ENCODE measurements around the gene PDE4A.

PDE4A gene

GRCh38 chr19:10468133-10468532, 47.8 kb downstream of the PDE4A start:
- DNase-seq: no peak

DNA sequence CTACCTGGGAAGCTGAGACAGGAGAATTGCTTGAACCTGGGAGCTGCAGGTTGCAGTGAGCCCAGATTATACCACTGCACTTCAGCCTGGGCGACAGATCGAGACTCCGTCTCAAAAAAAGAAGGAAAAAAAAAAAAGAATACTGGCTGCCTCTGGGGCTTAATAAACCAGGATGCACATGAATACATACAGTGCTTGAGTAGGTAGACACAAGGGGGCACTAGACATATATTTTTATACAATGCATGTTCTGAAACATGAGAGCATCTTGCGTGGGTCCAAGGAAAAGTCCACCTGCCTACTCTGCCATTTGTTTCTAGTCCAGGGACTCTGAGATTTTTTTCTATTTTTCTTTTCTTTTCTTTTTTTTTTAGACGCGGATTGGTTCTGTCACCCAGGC, 51.6 kb downstream of the PDE4A start:
- peak; percentile 23 for DNase-seq

DNA sequence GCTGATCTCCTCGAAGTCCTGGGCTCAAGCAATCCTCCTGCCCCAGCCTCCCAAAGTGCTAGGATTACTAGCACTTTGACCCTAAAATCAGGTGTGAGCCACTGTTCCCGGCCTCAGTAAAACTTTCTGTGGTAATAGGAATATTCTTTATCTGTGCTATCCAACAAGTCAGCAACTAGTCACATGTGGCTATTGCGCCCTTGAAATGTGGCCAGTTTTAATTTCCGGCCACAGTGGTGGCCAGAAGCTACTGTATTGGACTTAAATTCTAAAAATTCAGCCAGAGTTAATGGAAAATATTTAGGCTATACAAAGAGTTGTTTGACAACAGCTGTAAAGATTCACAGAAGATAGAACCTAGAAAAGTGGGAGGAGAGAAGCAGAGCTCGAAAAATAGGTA, 52.9 kb downstream of the PDE4A start:
- DNase-seq: no peak

- no peak for DNase-seq
These were observed 54.7 kb downstream of the PDE4A start for GRCh38 chr19:10474962-10475451.

GRCh38 chr19:10478476-10478875, 58.1 kb downstream of the PDE4A start:
- DNase-seq: no peak

GRCh38 chr19:10478903-10479384, 58.6 kb downstream of the PDE4A start:
- peak; percentile 90 for DNase-seq

GRCh38 chr19:10486551-10486950, 66.2 kb downstream of the PDE4A start:
- no peak for DNase-seq

- DNase-seq: no peak
These were observed 71.2 kb downstream of the PDE4A start for GRCh38 chr19:10491472-10492047.

- DNase-seq: no peak
These were observed 77.0 kb downstream of the PDE4A start for GRCh38 chr19:10497371-10497770.

GRCh38 chr19:10499550-10500246, 79.4 kb downstream of the PDE4A start:
- no peak for DNase-seq

- no peak for DNase-seq
These were observed 79.9 kb downstream of the PDE4A start for GRCh38 chr19:10500247-10500592.

- peak; percentile 88 for DNase-seq
These were observed 81.7 kb downstream of the PDE4A start for GRCh38 chr19:10501971-10502523.

DNA sequence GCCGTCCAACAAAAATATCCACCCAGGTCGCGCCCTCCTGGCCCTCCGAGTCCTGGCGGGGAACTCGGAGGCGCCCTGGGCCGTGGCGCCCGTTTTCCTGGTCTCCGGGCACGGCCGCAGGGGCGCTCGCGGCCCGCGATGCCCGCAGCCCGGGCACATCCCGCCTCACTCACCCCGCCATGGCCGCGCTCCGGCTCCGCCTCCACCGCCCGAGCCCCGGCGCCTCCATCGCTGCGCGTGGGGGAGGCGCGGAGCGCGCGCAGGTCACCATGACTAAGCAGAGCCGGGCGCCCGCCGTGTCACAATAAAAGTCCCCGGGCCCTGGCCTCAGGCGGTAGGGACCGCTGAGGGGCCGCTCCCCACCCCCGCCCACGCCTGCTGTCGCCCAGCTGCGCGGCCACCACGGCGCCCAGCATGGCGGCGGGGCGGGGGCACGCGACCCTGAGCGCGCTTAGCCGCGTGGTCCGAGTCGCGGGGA, 82.2 kb downstream of the PDE4A start:
- peak; percentile 92 for DNase-seq

DNA sequence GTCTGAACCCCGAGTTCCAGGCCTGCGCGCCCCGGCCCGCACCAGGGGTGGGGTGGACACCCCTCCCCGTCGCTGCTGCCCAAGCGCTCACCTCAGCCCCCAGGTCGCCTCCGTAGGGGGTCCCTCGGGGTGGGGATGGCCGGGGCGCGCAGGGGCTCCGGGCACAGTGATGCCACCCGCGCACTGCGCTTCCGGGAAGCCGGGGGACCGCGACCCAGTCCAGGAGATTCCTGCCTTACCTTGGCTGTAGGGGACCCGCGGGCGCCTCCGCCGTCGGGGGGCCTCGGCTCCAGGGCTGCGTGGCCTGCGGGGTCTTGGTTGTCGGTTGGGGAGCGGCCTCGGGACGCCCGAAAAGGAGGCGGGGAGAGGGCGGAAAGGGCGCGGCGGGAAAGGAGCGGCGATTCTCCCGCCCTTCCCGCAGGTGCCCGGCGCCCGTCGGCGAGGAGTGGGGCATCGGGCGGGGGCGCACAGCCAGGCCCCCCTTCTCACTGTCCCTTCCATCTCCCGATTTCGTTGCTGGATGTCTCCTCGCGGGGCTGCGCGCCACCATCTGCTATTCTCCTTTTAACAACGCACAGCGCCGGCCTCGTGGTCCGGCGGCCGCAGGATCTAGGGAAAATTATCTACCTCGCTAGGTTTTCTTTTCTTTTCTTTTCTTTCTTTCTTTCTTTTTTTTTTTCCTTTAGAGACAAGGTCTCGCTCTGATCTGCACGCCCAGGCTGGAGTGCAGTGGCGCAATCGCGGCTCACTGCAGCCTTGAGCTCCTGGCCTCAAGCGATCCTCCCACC, 82.9 kb downstream of the PDE4A start, which contains the start of gene KEAP1:
TSS of gene KEAP1 (minus strand) at position 355 of the 788 bp plus-strand sequence. CDS start 3,323 bp downstream, outside the sequence.
- peak; percentile 31 for DNase-seq

GRCh38 chr19:10505583-10506229, 85.4 kb downstream of the PDE4A start:
- DNase-seq: no peak

DNA sequence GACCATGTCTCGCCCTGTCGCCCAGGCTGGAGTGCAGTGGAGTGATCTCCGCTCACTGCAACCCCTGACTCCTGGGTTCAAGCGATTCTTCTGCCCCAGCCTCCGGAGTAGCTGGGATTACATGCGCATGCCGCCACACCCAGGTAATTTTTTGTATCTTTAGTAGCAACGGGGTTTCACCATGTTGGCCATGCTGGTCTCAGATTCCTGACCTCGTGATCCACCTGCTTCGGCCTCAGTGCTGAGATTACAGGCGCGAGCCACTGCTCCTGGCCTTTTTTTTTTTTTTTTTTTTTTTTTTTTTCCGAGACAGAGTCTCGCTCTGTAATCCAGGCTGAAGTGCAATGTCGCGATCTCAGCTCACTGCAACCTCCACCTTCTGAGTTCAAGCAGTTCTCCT, 87.7 kb downstream of the PDE4A start:
- DNase-seq: no peak

GRCh38 chr19:10508707-10509106, 88.4 kb downstream of the PDE4A start:
- DNase-seq: no peak

- DNase-seq: no peak
These were observed 90.0 kb downstream of the PDE4A start for GRCh38 chr19:10510301-10510802.

DNA sequence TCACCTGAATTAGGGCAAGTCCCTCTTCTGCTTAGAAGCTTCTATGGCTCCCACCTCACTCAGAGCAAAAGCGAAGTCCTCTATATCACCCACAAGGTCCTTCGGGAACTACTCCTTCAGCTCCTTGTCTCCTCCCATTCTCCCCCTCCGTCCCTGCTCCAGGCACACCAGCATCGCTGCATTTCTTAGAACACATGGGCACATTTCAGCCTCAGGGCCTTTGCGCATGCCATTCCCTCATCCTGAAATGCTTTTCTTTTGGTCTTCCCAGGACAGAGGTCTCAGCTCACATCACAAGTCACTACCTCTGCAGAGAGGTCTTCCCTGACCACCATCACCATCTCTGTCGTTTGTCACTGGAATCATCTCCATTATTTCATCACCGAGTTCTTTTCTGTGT, 92.9 kb downstream of the PDE4A start:
- DNase-seq: no peak

DNA sequence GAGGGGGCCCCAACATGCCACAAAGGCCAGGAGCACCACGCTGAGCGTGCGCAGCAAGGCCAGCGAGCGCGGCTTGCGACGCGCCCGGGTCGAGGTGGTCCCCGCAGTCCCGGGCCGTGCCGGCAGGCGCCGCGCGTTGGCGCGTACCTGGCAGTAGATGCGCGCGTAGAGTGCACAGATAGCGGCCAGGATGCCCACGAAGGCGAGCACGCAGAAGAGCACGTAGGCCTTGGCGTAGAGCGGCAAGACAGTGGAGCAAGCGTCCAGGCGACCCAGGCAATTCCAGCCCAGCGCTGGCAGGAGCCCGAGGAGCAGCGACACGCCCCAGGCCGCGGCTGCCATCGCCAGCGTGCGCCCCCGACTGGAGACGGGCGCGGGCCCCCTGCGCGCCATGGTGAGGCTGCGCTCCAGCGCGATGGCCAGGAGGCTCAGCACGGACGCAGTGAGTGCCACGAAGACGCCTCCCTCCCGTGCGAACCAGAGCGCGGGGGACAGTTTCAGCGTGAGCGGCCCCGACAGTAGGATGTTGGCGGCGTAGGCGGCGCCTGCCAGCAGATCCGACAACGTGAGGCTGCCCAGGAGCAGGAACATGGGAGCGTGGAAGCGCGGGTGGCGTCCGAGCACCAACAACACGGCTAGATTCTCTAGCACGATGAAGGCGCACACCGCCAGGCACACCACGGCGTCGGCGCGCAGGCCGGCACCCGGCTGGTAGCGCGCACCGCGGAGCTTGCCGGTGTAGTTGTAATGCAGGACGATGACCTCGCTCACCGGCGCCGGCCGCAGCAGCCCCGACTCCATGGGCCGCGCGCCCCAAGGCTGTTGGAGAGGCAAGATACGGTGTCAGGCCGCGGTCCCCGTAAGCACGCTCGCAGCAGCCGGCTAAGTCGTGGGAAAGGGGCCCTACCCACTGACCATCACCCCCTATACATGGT, 94.1 kb downstream of the PDE4A start:
- no peak for DNase-seq

DNA sequence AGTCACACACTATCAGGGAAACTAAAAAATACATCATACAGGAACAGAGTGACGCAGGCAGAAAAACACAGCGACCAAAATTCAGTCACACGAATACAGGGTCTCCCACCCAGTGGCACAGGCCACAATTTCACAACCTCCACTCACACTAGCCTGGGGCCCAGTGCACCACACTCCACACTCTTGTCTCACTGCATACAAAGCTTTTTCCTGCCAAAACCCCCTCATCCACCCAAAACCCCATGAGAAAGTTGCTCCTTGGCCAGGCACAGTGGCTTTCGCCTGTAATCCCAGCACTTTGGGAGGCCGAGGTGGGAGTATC, 95.7 kb downstream of the PDE4A start:
- no peak for DNase-seq

All from NCI-H1092 (cell line).